GM19351 (cell line): ENCODE results near the gene DYNC1I1.

Experiments used
- ATAC-seq: cut with Tn5 transposase; IDR thresholded peaks from one replicate; pipeline ENCODE4 v1.9.1; 2021; ENCODE audit warnings: mild to moderate bottlenecking, moderate library complexity; ENCODE audit not compliant: unreplicated experiment

Gene DYNC1I1

DNA sequence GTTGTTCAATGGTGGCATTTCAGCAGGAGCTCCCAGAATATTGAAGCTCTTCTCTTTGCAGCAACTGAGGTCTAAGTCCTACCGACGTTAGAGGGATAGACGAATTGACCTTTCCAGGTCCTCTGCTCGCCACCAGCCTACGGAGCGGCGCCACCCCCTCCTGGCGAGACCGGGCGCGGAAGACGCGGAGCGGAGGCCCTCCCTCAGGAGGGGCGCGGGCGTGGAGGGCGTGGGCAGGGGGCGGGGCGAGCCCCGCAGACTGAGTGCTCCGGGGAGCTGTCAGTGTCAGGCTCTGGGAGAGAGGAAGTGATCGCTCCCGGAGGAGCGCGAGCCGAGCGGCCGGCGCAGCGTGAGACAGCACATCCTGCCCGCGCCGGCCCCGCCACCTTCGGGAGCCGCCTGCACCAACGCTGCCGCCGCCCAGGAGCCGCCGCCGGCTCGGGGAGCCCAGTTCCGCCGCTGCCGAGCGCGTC is at the start of gene DYNC1I1:
DYNC1I1 (plus strand) TSS at position 257 of the 473 bp plus-strand sequence. CDS start 32,176 bp downstream, outside the sequence.
- peak; percentile 90 for ATAC-seq

DNA sequence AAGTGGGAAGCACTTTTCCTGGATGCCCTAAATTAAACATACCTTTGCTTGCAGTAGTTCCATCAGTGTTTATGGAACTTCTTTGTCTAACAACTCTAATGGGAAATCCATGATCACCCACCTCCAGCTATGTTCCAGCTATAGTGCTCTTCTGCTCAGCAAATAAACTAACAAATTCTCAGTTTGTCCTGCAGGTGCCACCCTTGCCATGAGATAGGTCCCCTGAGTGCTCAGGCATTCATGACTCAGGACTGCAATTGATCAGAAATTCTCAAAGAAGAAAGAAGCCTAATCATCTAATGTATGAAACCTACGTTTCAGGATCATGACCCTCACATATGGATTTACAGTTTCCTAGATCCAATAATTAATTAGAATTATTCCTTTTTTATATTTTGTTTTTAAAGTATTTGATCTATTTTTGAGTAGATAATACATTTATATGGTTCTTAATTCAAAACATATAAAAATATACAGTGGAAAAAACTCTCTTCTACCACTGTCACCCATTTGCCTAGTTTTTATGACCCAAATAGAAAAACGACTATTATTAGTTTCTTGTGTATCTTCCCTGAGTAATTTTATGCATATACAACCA is 48.7 kb upstream of the DYNC1I1 start:
- peak; percentile 74 for ATAC-seq

DNA sequence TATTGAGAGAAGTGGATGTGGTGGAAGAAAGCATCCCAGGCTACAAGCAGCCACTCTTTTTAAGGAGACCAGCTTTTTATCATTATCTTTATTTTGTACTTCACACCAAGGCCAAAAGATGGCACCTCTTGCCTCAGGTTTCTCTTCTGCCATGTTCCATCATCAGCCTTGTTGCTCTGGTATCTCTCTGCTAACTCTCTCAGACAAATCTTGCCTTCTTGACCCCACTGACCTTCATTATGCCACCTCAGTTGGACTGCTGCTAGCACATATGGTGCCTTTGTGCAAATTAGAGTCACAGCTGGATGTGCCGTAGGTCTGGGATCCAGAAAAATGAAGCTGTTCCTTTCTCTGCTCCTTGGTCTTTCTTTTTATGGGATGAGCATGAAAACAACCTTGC is 47.1 kb upstream of the DYNC1I1 start:
- no peak for ATAC-seq

DNA sequence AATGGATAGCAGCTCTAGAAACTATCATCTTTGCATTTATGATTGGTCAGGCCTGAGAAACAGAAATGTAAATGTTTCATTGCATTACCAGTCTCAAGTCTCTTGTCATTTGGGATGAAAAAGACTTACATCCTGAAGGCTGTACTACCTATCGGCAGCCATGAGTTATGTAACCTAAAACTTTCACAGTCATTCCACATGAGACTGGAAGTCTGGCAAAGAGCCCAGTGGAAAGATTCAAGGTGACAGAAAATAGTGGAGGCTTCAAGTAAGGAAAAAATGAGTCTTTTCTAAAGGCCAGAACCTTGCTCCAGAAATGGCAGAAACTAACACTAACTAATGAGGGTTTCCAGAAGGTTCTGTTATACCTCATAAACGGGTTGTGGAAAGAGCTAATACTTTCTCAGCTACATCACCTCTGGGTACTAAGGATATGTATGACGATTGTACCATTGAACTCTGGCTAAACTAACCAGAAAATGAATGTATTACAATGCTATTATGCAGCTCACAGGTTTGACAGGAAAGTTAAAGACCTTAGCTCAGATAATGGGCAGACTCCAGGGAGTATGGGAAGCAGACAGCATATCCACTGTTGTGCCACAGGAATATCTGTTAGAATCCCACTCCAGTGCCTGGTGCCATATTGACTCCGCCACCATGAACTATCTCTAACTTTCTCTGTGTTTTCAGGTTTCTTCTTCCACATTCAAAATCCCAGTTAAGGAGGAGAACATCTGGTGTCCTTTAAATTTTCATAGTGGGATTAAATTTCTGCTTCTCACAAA is 41.7 kb upstream of the DYNC1I1 start:
- ATAC-seq, result no peak

DNA sequence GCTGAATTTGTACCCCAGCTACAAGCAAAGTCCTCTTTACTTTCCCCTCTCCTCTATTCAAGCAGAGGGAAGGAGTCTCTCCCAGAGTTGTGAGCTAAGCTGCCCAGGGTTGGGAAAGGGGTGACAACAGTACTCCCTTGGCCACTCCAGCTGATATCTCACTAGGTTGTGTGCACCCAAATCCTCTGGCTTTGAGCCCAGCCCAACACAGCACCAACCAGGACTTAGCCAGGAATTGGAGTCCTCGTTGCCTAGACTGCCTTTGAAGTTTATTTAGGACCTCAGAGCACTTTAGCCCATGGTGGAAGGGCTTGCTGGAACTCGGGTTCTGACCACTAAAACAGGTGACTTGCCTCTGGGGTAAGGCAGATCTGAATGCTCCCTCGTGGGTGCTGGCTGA is 35.7 kb upstream of the DYNC1I1 start:
- no peak for ATAC-seq

DNA sequence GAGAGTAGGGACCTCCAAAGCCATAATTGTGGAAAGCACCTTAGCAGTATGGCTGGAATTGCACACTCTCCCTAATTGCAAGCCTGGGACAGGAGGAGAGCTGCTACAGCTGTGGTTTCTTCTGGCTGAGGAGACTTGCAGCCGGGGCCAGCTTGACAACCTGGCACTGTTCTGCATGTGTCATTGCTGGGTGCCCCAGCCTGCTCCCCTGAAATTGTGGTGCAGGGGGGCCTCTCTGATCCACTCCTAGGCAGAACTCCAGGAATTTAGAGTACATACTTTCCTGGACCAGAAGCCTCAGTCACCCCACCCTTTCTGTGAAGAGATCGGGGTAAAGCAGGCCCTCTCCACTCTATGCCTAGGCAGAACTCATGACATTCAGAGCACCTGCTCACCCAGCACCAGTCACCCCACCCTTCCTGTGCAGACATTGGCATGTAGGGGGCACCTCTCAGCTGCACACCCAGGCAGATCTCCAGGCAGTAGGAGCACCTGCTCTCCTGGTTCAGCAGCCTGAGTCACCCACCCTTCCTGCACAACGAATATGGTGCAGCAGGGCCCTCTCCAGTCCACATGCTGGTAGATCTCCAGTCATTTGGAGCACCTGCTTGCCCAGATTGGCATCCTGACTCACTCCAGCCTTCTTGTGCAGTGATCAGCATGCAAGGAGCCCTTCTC is 34.4 kb upstream of the DYNC1I1 start:
- ATAC-seq, result no peak

DNA sequence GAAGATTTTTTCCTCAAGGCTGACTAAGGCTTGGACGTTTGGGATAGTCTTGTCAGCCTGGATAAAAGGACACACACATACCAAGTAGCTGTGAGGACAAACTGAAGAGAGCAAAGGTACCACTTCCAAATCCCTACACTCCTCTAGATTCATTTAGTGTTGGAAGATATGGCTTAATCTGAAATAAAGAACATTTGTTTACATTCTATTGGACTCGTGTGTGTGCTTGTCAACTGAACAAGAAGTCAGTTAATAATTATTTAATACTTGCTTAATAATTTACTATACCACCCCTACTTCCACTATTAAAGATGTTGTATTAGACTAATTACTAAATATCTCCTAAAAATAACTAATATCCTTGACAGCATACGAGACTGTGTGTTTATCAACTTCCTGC is 23.3 kb upstream of the DYNC1I1 start:
- ATAC-seq, result no peak

DNA sequence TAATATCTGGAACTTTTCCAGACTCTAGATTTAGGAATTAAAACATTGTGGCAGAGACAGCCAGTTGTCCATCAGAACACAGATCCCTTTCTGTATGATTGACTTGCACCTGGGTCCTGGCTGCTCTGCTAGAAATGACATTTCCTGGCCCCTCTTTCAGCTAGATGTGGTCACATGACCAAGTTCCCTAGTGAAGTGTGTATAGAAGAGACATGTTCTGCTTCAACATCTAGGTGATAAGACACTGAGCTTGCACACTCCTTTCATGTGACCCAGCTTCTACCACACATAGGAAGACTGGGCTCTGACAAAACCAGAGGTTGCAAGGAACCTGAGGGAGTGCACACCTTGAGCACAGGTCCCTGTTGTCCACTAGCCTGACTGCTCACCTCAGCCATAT is 22.8 kb upstream of the DYNC1I1 start:
- no peak for ATAC-seq

DNA sequence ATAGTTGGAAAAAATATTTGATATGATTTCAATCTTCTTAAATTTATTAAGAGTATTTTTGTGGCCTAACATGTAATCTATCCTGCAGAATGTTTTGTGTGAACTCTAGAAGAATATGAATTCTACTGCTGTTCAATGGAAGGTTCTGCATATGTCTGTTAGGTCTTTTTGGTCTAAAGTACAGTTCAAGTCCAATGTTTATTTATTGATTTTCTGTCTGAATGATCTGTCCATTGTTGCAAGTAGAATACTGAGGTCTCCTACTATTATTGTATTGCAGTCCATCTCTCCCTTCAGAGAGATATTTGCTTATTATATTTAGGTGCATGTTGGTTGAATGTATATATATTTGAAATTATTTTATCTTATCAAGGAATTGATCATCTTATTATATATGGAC is 18.9 kb upstream of the DYNC1I1 start:
- ATAC-seq, result no peak

DNA sequence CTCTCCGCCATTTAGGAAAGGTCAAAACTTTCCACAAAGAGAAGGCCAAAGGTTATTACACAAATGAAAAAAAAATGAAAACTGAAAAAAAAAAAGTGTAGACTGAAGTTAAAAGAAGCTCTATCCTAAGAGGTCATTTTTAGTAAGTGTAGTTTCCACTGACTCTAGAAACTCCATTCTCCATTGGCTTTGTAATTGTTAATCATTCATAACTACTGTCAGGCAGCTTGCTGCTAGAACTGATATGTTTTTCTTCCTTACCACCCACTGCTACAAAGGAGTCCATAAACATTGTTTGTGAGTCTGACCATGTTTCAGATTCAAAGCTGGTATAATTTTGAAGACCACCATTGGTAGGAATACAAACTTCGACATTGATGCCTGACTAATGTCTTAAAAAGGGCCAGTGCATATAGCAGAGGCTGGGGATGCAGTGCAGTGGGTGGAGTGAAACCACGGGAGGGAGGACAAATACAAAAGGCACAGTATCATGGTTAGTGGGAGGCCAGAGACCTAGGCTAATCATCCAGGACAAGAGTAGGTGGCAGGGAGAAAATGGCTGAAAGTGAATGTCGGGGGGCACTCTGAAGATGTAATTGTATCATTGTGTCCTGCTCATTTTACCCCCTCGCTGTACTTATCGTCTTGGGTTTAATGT is 16.9 kb upstream of the DYNC1I1 start:
- ATAC-seq, result no peak

DNA sequence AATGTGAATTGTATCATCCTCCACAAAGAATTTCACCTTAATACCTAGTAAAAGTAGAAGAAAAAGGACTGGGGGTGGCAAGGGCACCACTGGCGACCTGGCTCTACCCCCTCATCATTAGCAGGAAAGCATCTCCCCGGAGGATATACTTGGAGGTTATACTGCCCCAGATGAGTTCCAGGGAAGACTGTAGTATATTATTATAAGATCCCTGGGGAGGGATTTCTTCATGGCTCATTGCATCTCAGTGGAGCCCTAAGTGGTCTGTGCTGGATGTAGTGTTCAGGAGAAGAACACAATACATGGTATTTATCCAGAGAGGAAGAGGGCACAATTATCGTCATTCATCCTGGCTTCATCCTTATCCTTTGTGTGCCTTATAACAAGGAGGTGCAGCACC is 14.2 kb upstream of the DYNC1I1 start:
- no peak for ATAC-seq

DNA sequence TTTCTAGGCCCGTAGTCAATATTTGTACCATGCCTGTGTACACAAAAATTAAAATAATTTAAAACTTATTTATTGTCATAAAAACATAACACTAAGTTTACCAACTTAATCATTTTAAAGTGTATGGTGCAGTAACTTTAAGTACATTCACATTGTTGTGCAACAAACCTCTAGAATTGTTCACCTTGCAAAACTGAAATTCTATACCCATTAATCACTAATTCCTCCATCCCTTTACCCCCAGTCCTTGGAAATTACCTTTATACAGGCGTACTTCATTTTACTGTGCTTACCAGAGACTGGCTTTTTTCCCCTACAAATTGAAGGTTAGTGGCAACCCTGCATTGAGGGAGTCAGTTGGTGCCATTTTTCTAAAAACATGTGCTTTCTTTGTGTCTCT is 6.3 kb upstream of the DYNC1I1 start:
- ATAC-seq, result no peak

DNA sequence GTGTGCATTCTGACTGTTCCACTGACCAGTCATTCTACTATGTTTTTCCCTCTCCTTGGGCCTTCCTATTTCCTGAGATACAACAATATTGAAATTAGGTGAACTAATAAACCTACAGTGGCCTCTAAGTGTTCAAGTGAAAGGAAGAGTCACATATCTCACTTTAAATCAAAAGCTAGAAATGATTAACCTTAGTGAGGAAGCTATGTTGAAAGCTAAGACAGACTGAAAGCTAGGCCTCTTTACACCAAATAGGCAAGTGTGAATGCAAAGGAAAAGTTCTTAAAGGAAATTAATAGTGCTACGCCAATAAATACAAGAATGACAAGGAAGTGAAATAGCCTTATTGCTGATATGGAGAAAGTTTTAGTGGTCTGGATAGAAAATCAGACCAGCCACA is 5.7 kb upstream of the DYNC1I1 start:
- no peak for ATAC-seq

DNA sequence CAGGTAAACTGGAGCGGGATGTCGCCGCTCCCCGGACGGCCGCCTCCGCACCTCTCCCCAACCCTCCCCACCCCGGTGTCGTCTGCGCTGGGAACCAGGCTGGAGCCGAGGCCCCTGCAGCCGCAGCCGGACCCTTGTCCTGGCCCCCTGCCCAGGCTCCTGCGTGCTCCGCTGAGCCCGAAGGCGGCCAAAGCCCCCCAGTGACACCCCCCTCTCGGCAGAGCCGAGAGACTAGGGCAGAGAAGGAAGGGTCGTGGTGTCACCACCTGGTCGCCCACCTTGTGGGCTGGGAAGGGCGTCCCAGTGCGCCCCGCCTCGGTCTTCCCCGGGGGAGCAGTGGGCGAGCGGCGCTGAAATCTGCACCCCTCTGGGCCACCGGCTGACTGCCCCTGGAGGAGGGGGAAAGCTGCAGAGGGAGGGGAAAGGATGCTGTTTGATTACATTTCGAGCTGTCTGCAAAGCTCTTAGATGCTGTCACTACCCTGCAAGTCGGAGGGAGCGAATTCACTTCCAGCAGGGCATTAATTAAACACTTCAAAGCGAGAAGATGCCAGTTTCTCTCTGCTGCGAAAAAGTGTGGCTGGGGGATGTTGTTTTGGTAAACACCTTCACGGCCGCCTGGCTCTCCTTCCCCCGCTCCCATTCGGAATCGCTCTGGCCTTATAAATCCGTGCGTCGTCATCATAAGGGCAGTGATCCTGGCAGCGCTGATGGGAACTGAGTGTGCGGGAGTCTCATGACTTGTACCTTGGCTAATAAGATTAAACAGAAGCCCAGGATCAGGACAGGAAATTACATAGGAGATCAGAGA is 622 bp downstream of the DYNC1I1 start:
- ATAC-seq, result peak; percentile 5

DNA sequence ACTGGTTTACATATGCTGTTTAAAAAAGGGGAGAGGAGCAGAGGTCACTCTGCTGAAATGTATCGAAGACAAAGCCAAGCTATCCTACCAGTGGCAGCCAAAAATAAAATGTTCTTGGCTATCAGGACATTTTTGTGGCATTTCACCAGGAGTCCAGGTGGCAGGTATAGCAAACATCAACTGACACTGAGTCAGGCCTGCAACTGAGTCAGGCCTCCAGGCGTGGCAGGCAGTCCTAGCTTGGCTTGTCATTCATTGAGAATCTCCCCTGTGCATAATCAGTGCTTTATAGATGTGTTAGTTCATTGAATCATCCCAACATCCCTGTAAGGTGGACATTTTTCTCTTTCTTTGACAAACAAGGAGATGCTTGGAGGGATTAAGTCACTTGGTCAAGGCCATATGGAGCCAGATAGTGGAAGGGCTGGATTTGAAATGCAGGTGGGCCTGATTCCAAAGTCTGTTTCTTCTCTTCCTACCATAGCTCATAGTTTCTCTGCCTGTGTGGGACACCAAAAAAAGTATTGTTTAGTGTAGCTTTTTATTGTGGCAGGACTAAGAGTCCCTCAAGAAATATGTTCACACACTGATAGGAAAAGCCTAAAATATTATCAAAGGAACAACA is 4.3 kb downstream of the DYNC1I1 start:
- ATAC-seq, result no peak

DNA sequence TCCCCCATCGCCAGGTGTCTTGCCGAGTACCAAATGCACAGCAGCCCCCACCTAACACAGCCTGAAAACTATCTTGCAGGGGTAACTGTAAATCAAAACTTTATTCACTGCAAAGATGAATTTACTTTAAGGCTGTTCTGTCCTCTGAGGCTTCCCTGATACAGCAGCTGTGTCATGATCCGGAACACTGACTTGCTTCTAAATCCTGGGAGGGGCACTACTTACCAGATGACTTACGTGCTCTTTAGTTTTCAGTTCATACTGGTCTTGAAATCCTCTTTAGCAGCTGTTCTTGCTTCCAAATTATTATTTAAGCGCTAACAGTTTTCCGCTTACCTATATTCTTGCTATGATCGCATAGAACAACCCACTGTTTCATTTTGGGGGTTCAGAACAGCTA is 4.9 kb downstream of the DYNC1I1 start:
- no peak for ATAC-seq

DNA sequence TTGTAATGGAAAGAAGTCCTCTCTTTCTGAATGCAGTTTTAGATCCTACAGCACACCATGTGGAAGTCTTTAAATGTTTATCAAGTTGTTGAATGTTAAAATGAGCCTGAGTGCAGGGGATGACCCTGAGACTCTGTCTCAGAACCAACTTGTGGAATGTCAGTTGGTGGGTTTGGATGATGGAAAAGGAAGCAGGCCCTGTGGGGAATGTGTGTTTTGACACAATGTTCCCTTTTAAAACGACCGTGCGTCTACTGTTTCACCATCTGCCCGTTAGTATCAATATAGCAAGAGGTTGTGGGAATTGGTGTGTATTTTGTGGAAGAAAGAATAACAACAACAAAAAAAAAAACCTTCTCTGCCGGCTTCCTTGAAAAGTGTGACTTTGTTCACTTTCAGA is 8.3 kb downstream of the DYNC1I1 start:
- no peak for ATAC-seq

DNA sequence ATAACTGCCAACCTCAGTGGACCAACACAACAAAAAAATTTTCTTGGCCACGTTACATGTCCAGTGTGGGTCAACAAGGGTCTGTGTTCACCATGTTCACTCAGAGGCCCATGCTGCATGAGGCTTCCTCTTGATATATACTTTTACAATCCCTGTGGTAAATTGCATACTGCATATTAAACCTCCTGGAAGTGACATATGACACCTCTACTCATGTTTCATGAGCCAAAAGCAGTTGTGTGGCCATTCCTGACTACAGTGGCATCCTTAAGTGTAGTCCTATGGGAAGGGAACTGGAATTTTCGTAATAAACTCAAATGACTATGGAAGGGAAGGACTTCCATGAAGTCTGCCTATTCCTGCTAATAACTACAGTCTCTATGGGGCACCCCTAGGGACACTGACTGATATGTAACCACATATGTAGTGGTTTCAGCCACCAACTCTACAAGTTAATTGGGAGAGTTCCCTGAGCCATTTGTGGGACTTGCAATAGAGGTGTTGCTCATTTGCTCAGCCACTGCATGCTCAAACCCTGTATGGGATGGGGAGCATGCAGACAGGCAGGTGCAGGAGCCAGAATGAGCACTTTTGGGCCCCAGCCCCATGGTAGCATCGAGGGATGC is 9.7 kb downstream of the DYNC1I1 start:
- ATAC-seq, result no peak

DNA sequence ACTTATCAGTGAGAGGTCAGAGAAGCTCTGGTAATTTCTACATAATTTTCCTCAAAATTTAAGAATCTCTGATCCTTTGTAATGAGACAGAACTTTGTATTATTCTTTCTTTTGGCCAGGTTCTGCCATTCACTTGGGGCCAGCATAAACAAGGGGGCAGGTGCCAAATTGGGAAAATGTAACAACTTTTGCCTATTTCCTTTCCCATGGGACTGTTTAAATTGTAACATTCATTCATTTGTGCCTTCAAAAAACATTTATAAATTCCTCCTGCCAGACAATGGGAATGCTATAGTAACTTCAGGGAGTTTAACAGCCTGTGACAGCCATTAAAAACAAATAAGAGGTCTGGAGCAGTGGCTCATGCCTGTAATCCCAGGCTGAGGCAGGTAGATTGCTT is 12.4 kb downstream of the DYNC1I1 start:
- ATAC-seq, result no peak

DNA sequence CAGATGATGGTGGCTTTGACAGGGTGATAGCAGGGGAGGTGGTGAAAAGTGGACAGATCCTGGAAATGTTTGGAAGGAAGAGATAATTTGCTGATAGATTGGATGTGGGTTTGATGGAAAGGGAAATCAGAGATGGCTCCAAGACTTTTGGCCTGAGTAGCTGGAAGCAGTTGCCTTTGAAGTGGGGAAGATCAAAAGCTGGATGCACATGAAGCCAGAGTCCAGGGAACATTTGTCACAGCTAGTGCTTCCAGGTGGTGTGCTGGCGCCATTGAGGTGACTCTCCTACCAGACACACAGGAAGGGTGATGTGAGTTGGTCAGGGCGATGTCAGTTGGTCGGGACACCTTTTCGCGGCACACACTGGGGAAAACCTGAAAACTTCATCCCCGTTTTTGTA is 15.9 kb downstream of the DYNC1I1 start:
- no peak for ATAC-seq
